GM23248 (cell line): ENCODE data around the gene NEU4. TPM values are rescaled to one million over a fixed set of nuclear protein-coding genes. Genes with fewer than 3 reads are reported as not detected.

Source experiments
- DNase-seq: peaks from one replicate; pipeline ENCODE4 v3.0.0-alpha.2; 2015
- H2AFZ ChIP-seq: fragments of 200-600 bp; sonication (generic); 2 replicates; pipeline ENCODE4 v1.6.1; 2016; ENCODE audit warnings: antibody characterized with exemption
- H3F3A ChIP-seq: fragments of 200-600 bp; sonication (generic); 2 replicates; pipeline ENCODE4 v1.6.1; 2016; ENCODE audit warnings: mild to moderate bottlenecking, antibody characterized with exemption, mixed run types; ENCODE audit not compliant: insufficient read depth
- H3K27ac ChIP-seq: fragments of 200-600 bp; sonication (generic); 2 replicates; pipeline ENCODE4 v1.5.1; 2016; ENCODE audit warnings: mild to moderate bottlenecking
- H3K27me3 ChIP-seq: fragments of 200-600 bp; sonication (generic); replicated peaks from 2 replicates; pipeline ENCODE4 v1.6.1; 2016; ENCODE audit warnings: mild to moderate bottlenecking; ENCODE audit not compliant: insufficient read depth
- H3K36me3 ChIP-seq: fragments of 200-600 bp; sonication (generic); 2 replicates; pipeline ENCODE4 v1.6.1; 2016; ENCODE audit warnings: low read depth, mild to moderate bottlenecking
- H3K4me1 ChIP-seq: fragments of 200-600 bp; sonication (generic); 2 replicates; pipeline ENCODE4 v1.6.1; 2016; ENCODE audit warnings: mild to moderate bottlenecking; ENCODE audit not compliant: insufficient read depth
- H3K4me2 ChIP-seq: fragments of 200-600 bp; sonication (generic); one replicate; pipeline ENCODE4 v1.6.1; 2016; ENCODE audit warnings: mild to moderate bottlenecking; ENCODE audit not compliant: unreplicated experiment
- H3K4me3 ChIP-seq: fragments of 200-600 bp; sonication (generic); 2 replicates; pipeline ENCODE4 v1.5.1; 2016; ENCODE audit warnings: mild to moderate bottlenecking
- H3K79me2 ChIP-seq: fragments of 200-600 bp; sonication (generic); 2 replicates; pipeline ENCODE4 v1.6.1; 2016; ENCODE audit warnings: mild to moderate bottlenecking; ENCODE audit not compliant: insufficient read depth
- H3K9ac ChIP-seq: fragments of 200-600 bp; sonication (generic); 2 replicates; pipeline ENCODE4 v1.6.1; 2016; ENCODE audit warnings: mild to moderate bottlenecking
- H3K9me2 ChIP-seq: fragments of 200-600 bp; sonication (generic); 2 replicates; pipeline ENCODE4 v1.6.1; 2016; ENCODE audit warnings: mixed run types, mild to moderate bottlenecking, moderate library complexity; ENCODE audit not compliant: insufficient read depth
- H3K9me3 ChIP-seq: fragments of 200-600 bp; sonication (generic); one replicate; pipeline ENCODE4 v1.6.1; 2017; ENCODE audit warnings: low read depth
- H4K20me1 ChIP-seq: fragments of 200-600 bp; sonication (generic); 2 replicates; pipeline ENCODE4 v1.6.0; 2016; ENCODE audit not compliant: insufficient read depth
- EZH2 ChIP-seq: fragments of 200-600 bp; sonication (generic); IDR thresholded peaks from 2 replicates; pipeline ENCODE4 v1.6.1; 2018; ENCODE audit warnings: antibody characterized with exemption, mild to moderate bottlenecking; ENCODE audit not compliant: insufficient read depth, poor library complexity, severe bottlenecking
- EZH2phosphoT487 ChIP-seq: fragments of 200-600 bp; sonication (generic); IDR thresholded peaks from 2 replicates; pipeline ENCODE4 v1.6.1; 2018; ENCODE audit warnings: antibody characterized with exemption, moderate library complexity, mild to moderate bottlenecking, low read depth; ENCODE audit not compliant: insufficient read depth
- WGBS, 2 experiments: methylation state at CpG; one replicate each; pipeline ENCODE4 v1.1.6; 2015 to 2017; ENCODE audit warnings: low lambda C conversion rate in 2 of 2, low coverage in 1 of 2; ENCODE audit errors: missing lambda C conversion rate in 2 of 2; 5-methylcytosine and 5-hydroxymethylcytosine counted together
- in situ Hi-C: fragments of 300-500 bp; cut with MboI; formaldehyde crosslinking; loops from 2 replicates; pipeline ENCODE4 v1.15.0; 2020
- polyA plus RNA-seq: library from polyadenylated mRNA; unstranded; fragments of >200 nt; fragmentation: Nextera tagmentation; extraction: Ambion mirVana; gene quantifications from 2 replicates; pipeline ENCODE4 v1.2.1, GENCODE V29; 2016
- total RNA-seq: library from RNA; depleted of rRNA; stranded (reverse); fragments of >200 nt; shearing (Covaris generic); gene quantifications from 2 replicates; pipeline ENCODE4 v1.2.3, GENCODE V29; 2014; rRNA removed

Gene NEU4
- total and polyA plus RNA-seq, 2 experiments from 2014 or later, result not detected

GRCh38 chr2:241865957-241866789 is 57.2 kb downstream of the NEU4 start:
- H3K4me2 ChIP-seq, result no peak overlapping the region
- H3F3A ChIP-seq, result peaks cover 6% of the 10 kb centered on the region; the same call in 1 of the 2 replicates
- H3K4me3 ChIP-seq, result no peak overlapping the region
- no peaks in the 10 kb centered on the region for H3K9me3 ChIP-seq
- whole genome bisulfite sequencing, 2 experiments, result 12 to 15% methylated on average over 16 to 30 of the region's 31 CpGs
- H3K79me2 ChIP-seq, result no peaks in the 10 kb centered on the region
- no peaks in the 10 kb centered on the region for H3K4me1 ChIP-seq
- in situ Hi-C loops, result no loop called here
- peak; percentile 34 for DNase-seq
- peaks cover 16% of the 10 kb centered on the region for H3K27me3 ChIP-seq
- TF ChIP-seq EZH2phosphoT487, result no peak
- no peak for TF ChIP-seq EZH2
- no peaks in the 10 kb centered on the region for H3K36me3 ChIP-seq
- H4K20me1 ChIP-seq, result no peaks in the 10 kb centered on the region
- H3K9me2 ChIP-seq, result no peaks in the 10 kb centered on the region
- H2AFZ ChIP-seq, result no peak overlapping the region
- H3K27ac ChIP-seq, result no peak overlapping the region
- no peak overlapping the region for H3K9ac ChIP-seq

Other genes starting within 250 kb of the NEU4 start
- 43.0 and 46.4 TPM in 2 replicates for gene THAP4, start 172.0 kb upstream of the NEU4 start, total RNA-seq
- gene THAP4, start 172.0 kb upstream of the NEU4 start, polyA plus RNA-seq, result 52.4 and 53.4 TPM in 2 replicates
- gene ATG4B, start 171.5 kb upstream of the NEU4 start, total RNA-seq, result 53.4 and 85.5 TPM in 2 replicates
- gene ATG4B, start 171.5 kb upstream of the NEU4 start, polyA plus RNA-seq, result 65.3 and 67.2 TPM in 2 replicates
- 27.9 and 44.6 TPM in 2 replicates for gene DTYMK, start 122.4 kb upstream of the NEU4 start, total RNA-seq
- gene DTYMK, start 122.4 kb upstream of the NEU4 start, polyA plus RNA-seq, result 78.7 and 82.6 TPM in 2 replicates
- 13.5 and 20.3 TPM in 2 replicates for gene ING5, start 107.2 kb upstream of the NEU4 start, total RNA-seq
- gene ING5, start 107.2 kb upstream of the NEU4 start, polyA plus RNA-seq, result 9.8 and 10.8 TPM in 2 replicates
- gene D2HGDH, start 74.6 kb upstream of the NEU4 start, total RNA-seq, result 19.1 and 19.6 TPM in 2 replicates
- 8.3 and 9.7 TPM in 2 replicates for gene D2HGDH, start 74.6 kb upstream of the NEU4 start, polyA plus RNA-seq
- gene GAL3ST2, start 32.4 kb upstream of the NEU4 start, total RNA-seq, result not detected in 2 replicates
- gene GAL3ST2, start 32.4 kb upstream of the NEU4 start, polyA plus RNA-seq, result not detected in 2 replicates
- gene PDCD1, start 49.7 kb downstream of the NEU4 start, total RNA-seq, result not detected in 2 replicates
- not detected in 2 replicates for gene PDCD1, start 49.7 kb downstream of the NEU4 start, polyA plus RNA-seq
- not detected in 2 replicates for gene RTP5, start 60.5 kb downstream of the NEU4 start, total RNA-seq
- gene RTP5, start 60.5 kb downstream of the NEU4 start, polyA plus RNA-seq, result not detected in 2 replicates